Measurements from ENCODE around the gene SCGB3A1.

Gene SCGB3A1

GRCh38 chr5:180598797-180599589, 7.7 kb upstream of the SCGB3A1 start:
- no peak overlapping the region for H3K4me3 ChIP-seq (IDR thresholded peaks at IDR 0.05; ENCODE audit: insufficient read depth, low read depth, low read length)
- H3K27ac ChIP-seq, result no peak overlapping the region
- H3K4me1 ChIP-seq (ENCODE audit: low read depth, poor library complexity, severe bottlenecking), result no peaks in the 10 kb centered on the region
- no peak overlapping the region for H2AFZ ChIP-seq (ENCODE audit: low read depth)
- TF ChIP-seq CTCF (conservative IDR thresholded peaks at IDR 0.05; ENCODE audit: low read depth, low read length), result no peak
- H3K79me2 ChIP-seq (ENCODE audit: insufficient read depth, low read depth), result no peaks in the 10 kb centered on the region
- no peak overlapping the region for H3K9ac ChIP-seq
- no peaks in the 10 kb centered on the region; the same call in 1 of the 2 replicates for H3K27me3 ChIP-seq (ENCODE audit: insufficient read depth, low read depth)
- no peaks in the 10 kb centered on the region for H3K36me3 ChIP-seq (ENCODE audit: insufficient read depth)
- H4K20me1 ChIP-seq (ENCODE audit: insufficient read depth), result no peaks in the 10 kb centered on the region
- no peak overlapping the region for H3K4me2 ChIP-seq

- Histone ChIP-seq H3K27ac (no peak overlapping the region), H3K4me1 (ENCODE audit: low read depth, poor library complexity, severe bottlenecking) (no peaks in the 10 kb centered on the region), H2AFZ (ENCODE audit: low read depth) (no peak overlapping the region), H3K79me2 (ENCODE audit: insufficient read depth, low read depth) (no peaks in the 10 kb centered on the region), H3K4me2 (no peak overlapping the region), H4K20me1 (ENCODE audit: insufficient read depth) (no peaks in the 10 kb centered on the region), H3K36me3 (ENCODE audit: insufficient read depth) (no peaks in the 10 kb centered on the region), H3K27me3 (ENCODE audit: insufficient read depth, low read depth) (no peaks in the 10 kb centered on the region; the same call in 1 of the 2 replicates), H3K9ac (no peak overlapping the region), H3K4me3 (IDR thresholded peaks at IDR 0.05; ENCODE audit: insufficient read depth, low read depth, low read length) (no peak overlapping the region)
- TF ChIP-seq CTCF (conservative IDR thresholded peaks at IDR 0.05; ENCODE audit: low read depth, low read length), result no peak
These were observed 7.0 kb upstream of the SCGB3A1 start for GRCh38 chr5:180598316-180598701.

- Histone ChIP-seq H3K4me2 (no peak overlapping the region), H3K27me3 (ENCODE audit: insufficient read depth, low read depth) (no peaks in the 10 kb centered on the region; the same call in 1 of the 2 replicates), H3K27ac (no peak overlapping the region), H2AFZ (ENCODE audit: low read depth) (no peak overlapping the region), H3K9ac (no peak overlapping the region), H3K36me3 (ENCODE audit: insufficient read depth) (no peaks in the 10 kb centered on the region), H4K20me1 (ENCODE audit: insufficient read depth) (no peaks in the 10 kb centered on the region), H3K4me3 (IDR thresholded peaks at IDR 0.05; ENCODE audit: insufficient read depth, low read depth, low read length) (no peak overlapping the region), H3K79me2 (ENCODE audit: insufficient read depth, low read depth) (no peaks in the 10 kb centered on the region), H3K4me1 (ENCODE audit: low read depth, poor library complexity, severe bottlenecking) (no peaks in the 10 kb centered on the region)
- TF ChIP-seq CTCF (conservative IDR thresholded peaks at IDR 0.05; ENCODE audit: low read depth, low read length), result no peak
These were observed 5.5 kb upstream of the SCGB3A1 start for GRCh38 chr5:180596668-180597231.

- Histone ChIP-seq H3K4me3 (IDR thresholded peaks at IDR 0.05; ENCODE audit: insufficient read depth, low read depth, low read length) (no peak overlapping the region), H3K36me3 (ENCODE audit: insufficient read depth) (no peaks in the 10 kb centered on the region), H3K4me2 (no peak overlapping the region), H4K20me1 (ENCODE audit: insufficient read depth) (no peaks in the 10 kb centered on the region), H3K27me3 (ENCODE audit: insufficient read depth, low read depth) (no peaks in the 10 kb centered on the region; the same call in 1 of the 2 replicates), H2AFZ (ENCODE audit: low read depth) (no peak overlapping the region), H3K9ac (no peak overlapping the region), H3K79me2 (ENCODE audit: insufficient read depth, low read depth) (no peaks in the 10 kb centered on the region), H3K4me1 (ENCODE audit: low read depth, poor library complexity, severe bottlenecking) (no peaks in the 10 kb centered on the region), H3K27ac (no peak overlapping the region)
- TF ChIP-seq CTCF (conservative IDR thresholded peaks at IDR 0.05; ENCODE audit: low read depth, low read length), result no peak
These were observed 4.9 kb upstream of the SCGB3A1 start for GRCh38 chr5:180596115-180596667.

Data from KMS-11 (cell line).